Stomach (tissue), 4 donors: ENCODE measurements around the gene CPSF7.

Source experiments
- CTCF ChIP-seq, 7 experiments: fragments of 450-650 bp in 4 of 7; fragments of 200-600 bp in 3 of 7; sonication (generic) in 3 of 7; IDR thresholded peaks; one replicate each; pipeline ENCODE4 v1.5.1; 2016 to 2019; ENCODE audit warnings: antibody characterized with exemption in 7 of 7, control low read depth in 2 of 7, mild to moderate bottlenecking in 1 of 7
- POLR2A ChIP-seq, 4 donors: fragments of 450-650 bp; IDR thresholded peaks; one replicate each; pipeline ENCODE4 v1.6.1; 2016; ENCODE audit warnings: antibody characterized with exemption in 4 of 4, control low read depth in 2 of 4, mild to moderate bottlenecking in 1 of 4, moderate library complexity in 1 of 4
- POLR2AphosphoS5 ChIP-seq, 3 donors: sonication (generic); formaldehyde crosslinking; IDR thresholded peaks; one replicate each; pipeline ENCODE4 v1.6.1; 2016; ENCODE audit warnings: antibody characterized with exemption in 3 of 3

- TF ChIP-seq CTCF (IDR thresholded peaks at IDR 0.05) (no peak), POLR2A (IDR thresholded peaks at IDR 0.05) (no peak), POLR2AphosphoS5 (IDR thresholded peaks at IDR 0.05) (no peak)
Measured at GRCh38 chr11:61445516-61445915, 15.7 kb upstream of the CPSF7 start.
